ENCODE results near the gene FBH1.
"Not testable (repeated sequence)": the region's sequence is repeated elsewhere in the genome, so short reads cannot be mapped to it uniquely, and the experiment has no call there.

Gene FBH1

GRCh38 chr10:5944389-5945189, 54.5 kb downstream of the FBH1 start:
- no peak for DNase-seq

- DNase-seq = no peak
Measured at GRCh38 chr10:5945190-5945509, 55.1 kb downstream of the FBH1 start.

GRCh38 chr10:5945561-5946418, 55.7 kb downstream of the FBH1 start:
- no peak for DNase-seq

GRCh38 chr10:5946419-5946775, 56.4 kb downstream of the FBH1 start:
- DNase-seq = not testable (repeated sequence)

DNA sequence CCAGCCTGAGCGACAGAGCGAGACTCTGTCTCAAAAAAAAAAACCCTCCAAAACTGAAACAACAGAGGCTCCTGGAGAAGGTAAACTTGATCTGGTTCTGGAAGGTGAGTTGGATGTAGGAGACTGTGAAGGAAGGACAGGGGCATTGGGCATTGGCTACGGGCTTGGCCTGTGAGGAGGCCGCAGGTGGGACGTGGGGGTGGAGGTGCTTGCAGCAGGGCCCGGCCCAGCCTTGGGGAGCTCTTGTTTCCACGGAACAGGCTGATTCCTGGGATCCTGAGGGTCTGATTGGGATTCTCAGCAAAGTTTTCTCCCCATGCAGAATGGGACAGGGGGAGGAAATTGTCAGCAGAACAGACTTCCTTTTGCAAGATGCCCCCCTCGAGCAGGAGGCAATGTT, 56.7 kb downstream of the FBH1 start:
- no peak for DNase-seq

DNA sequence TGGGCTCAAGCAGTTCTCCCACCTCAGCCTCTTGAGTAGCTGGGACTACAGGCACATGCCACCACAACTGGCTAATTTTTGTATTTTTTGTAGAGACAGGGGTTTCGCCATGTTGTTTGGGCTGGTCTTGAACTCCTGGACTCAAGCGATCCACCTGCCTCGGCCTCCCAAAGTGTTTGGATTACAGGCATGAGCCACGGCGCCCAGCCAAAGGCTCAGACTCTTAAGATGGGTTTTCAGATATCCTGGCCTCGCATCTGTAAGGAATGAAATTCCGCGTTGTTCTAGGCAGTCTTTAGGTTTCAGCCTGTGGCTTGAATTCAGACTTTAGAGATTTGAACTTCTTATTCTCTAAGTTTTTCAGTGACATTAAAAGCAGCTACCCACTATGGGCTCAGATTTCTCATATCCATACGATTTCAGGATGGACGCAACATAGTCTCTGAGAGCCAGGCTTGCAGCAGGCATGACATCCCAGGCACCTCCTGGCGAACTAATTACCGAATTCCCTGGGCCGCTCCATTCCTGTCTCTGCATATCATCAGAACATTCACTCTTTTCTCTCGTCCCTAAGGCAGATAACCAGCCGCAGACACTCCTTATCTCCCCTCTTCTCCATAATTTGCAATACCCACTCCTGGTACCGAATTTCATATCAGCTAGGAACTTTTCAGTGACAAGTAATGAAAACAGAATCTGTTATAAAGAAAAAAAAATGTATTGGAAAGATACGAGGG, 57.6 kb downstream of the FBH1 start:
- DNase-seq = no peak

DNA sequence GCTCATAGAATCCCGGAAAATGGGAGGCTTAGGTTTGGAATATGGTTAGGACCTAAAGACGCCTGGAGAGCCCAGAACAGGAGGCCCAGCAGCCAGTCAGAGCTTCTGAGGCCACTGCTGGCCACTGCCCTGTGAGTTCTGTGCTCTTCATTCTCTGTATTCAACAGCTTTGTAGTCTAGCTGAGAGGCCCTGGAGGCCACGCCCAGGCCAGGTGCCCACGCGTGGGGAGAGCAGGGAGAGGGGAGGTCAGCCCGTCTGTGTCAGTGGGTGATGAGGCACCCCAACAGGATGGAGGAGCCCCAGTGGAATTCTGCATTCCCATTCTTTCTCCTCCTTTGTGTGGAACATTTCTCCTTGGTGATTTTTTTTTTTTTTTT, 58.2 kb downstream of the FBH1 start:
- DNase-seq = no peak

DNA sequence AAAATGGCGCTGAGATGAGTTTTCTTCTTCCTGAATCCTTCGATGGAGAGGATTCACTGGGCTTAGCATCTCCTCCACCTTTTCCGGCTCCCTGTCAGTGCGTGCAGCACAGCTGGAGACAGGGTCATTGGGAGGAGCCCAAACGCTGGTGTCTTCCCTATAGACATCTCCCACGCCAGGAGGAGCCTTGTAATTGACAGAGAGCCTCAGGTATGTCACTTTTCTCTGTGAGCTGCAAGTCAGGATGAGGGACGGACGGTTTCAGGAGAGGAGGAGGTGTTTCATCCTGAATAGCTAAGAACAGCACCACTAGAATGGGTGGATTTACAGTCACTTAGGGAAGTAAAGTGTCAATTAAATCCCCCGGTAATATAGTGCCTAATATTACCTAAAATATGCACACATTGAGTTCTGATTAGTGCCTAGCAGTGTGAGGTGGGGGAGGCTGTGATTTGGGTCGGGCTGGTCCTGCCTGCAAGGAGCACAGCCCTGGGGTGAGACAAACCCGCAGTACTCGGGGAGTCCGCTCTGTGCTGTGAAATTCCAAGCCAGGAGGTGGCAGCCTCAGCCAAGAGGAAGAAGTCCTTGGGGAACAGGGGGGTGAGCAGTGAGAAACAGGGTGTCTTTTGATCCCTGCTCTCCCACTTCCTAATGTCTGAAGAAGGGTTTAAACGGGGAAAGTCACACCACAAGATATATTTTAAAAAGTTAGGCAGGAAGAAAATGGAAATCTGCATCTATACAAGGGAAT, 59.1 kb downstream of the FBH1 start:
- no peak for DNase-seq

DNA sequence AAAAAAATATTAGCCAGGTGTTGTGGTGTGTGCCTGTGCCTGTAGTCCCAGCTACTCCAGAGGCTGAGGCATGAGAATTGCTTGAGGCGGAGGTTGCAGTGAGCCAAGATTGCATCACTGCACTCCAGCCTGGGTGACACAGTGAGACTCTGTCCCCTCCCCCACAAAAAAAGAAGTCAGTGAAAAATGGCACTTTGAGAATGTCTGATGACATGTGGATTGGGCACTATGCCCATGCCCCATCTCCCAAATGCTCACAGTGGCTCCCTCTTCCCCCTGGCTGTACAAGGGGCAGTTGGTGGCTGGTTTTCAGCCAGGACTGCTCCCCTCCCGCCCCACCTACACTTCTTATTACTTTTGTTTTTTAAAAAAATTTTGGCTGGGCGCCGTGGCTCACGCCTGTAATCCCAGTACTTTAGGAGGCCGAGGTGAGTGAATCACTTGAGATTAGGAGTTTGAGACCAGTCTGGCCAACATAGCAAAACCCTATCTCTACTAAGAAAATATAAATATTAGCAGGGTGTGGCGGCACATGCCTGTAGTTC, 61.2 kb downstream of the FBH1 start:
- DNase-seq = no peak

GRCh38 chr10:5951721-5952407, 61.8 kb downstream of the FBH1 start:
- no peak for DNase-seq

DNA sequence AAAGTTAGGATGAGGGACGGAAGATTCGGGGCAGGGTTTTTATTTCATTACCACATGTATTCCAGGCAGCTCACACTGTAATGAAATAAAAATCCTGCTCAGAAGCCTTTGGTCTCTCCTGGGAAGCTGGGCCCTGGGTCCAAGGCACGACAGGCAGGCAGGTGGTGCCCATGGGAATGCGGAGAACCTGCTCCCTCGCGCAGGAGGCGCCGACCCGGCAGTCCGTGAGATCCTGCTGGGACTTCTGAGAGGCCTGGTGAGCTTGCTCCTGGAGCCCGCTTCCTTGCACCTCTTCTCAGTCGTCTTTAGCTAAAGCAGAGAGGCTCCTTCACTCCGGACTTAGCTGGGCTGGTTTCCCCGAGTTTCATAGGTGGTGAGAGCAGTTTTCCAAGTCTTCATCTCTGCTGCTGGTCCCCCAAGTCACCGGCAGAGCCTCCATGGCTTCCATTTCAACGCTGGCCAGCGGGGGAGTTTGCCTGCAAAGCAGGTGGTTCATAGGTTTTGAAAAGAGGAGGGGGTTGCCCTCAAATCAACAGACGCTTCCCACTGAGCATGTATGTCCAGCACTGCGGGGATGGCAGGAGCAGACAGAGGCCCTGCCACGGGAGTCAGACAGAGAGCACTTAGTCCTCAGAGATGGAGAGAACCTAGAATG, 62.8 kb downstream of the FBH1 start:
- no peak for DNase-seq

DNA sequence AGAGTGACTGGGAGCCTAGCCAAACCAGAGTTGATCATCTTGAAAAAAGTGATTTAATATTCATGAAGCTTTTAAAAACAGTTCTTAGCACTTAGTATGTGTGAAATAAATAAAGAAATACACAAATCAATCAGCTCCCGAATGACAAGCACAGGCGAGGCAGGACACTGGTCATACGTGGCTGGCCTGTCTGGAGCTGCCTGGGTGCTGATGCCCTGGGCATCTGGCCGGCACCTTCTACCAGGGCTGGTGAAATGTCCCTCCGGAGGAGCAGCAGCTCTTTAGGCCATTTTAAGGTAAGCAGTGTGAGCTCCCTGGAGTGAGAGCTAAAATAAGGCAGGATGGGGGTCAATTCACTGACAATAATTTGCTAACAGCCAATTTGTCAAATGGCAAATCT, 63.6 kb downstream of the FBH1 start:
- DNase-seq = no peak

DNA sequence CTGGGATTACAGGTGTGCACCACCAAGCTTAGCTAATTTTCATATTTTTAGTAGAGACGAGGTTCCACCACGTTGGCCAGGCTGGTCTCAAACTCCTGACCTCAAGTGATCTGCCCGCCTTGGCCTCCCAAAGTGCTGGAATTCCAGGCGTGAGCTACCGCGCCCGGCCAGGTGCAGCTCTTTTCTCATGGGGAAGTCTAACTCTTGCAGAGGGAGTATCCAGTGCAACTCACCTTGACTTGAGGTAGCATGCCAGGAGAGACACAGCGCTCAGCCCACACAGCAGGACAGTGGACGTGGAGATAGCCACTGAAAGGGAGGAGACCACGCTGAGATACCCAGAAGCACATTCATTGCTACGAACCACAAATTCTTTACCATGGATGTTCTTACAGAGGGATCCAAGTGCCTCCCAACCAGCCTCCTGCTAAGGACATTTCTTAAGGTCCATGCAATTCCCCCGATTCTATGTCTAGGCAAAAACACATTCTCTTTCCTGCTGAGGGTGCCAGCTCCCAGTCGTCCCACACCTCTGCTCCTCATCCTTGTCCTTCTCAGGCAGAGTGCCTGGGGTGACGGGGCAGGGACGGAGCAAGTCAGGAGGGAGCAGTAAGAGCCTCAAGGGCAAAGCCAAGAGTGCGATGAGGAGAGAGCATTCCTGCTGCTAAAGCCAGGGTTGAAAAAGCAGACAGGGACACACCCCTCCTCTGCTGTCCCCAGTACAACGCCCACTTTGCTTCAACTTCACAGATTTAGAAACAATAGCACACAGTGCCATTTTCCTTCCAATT, 66.3 kb downstream of the FBH1 start:
- DNase-seq = no peak

DNA sequence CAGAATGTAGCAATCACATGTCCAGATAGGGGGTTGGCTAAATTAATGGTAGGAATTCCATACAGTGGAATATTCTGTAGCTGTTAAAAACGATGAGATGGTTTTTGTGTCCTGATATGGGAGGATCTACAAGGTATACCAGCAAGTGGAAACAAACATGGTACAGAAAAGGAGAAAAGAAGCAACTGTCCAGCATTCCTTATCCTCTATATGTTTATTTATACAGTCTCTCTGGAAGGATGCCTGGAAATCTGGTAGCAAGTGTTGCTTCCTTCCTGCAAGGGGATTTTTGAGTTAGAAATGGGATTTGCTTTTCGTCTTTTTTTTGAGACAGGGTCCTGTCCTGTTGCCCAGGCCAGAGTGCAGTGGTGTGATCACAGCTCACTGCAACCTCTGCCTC, 68.0 kb downstream of the FBH1 start:
- no peak for DNase-seq

DNA sequence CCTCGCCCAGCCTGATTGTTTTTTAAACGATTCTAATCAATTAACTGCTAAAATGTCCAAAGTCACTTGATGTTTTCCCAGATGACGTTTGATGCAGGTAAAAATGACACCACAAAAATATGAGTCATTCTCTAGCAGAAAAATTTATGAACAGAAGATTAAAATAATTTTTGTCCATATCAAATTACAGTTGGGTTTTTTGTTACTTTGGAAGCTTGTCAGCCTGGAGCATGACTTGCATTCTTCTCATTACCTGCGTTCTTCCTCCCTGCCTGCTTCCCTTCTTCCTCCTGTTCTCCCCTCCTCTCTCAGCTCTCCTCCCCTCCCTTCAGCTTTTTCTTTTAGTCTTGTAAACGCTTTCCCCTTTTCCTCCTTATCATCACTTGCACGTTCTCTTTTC, 68.6 kb downstream of the FBH1 start:
- DNase-seq = no peak

DNA sequence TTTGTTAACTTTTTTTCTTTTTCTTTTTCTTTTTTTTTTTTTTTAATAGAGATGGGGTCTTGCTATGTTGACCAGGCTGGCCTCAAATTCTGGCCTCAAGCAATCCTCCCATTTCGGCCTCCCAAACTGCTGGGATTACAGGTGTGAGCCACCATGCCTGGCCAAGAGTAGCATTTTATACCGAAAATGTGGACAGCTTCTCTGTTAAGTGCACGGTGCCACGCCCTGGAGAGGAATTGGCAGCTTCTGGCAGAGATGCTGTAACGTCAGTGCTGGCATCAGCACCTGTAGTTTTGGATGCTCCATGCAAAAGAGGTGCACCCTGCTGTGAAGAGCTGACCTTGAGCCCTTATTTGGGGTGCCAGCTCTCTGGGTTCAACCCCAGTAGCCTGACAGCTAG, 69.1 kb downstream of the FBH1 start:
- DNase-seq = no peak

- no peak for DNase-seq
Measured at GRCh38 chr10:5959581-5960069, 69.6 kb downstream of the FBH1 start.

GRCh38 chr10:5960070-5960972, 70.3 kb downstream of the FBH1 start:
- no peak for DNase-seq

DNA sequence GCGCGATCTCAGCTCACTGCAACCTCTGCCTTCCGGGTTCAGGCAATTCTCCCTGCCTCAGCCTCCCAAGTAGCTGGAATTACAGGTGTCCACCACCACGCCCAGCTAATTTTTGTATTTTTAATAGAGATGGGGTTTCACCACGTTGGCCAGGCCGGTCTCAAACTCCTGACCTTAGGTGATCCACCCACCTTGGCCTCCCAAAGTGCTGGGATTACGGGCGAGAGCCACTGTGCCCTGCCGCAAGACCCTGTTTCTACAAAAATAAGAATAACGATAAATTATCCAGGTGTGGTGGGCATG, 70.9 kb downstream of the FBH1 start:
- DNase-seq = not testable (repeated sequence)
